ENCODE results near the gene RRM2. TPM values are rescaled to one million over a fixed set of nuclear protein-coding genes. Genes with fewer than 3 reads are reported as not detected.

Gene RRM2
- total RNA-seq, 1 donor from 2014 or later, result 58.2 TPM

DNA sequence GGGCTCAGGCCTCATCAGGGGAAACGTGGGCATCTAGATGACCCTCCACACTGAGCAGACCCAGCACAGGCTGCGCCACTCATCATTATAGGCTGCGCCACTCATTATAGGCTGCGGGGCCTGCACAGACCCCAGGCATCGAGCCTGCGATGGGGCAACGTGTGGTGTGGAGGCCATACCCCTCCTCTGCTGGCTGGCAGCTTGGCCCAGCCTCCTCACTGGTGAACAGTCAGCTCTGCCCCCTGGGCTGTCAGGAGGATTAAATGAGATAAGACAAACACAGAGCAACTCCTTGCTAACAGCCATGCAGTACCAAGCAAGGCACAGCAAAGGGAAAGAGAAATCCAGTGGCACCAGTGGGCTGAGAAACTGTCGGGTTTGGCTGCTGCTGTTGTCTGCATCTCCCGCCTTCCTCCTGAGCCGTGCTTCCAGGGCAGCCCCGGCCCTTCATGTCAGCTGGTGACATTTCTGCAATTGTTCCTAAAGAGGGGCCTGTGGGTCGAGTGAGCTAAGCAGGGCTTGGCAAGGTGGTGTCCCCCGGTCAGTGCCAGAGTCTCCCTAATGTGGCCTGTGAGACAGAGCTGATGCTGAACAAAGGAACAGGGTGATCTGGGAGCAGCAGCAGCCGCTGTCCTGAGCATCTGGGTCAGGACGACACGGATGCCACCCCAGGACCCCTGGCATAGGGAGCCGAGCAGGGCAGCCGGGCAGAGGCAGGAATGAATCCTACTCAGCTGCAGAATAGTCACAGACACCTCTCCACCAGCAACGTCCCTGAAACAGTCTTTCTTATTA, 48.7 kb downstream of the RRM2 start:
- DNase-seq (ENCODE audit: low read depth, low spot score), result no peak

DNA sequence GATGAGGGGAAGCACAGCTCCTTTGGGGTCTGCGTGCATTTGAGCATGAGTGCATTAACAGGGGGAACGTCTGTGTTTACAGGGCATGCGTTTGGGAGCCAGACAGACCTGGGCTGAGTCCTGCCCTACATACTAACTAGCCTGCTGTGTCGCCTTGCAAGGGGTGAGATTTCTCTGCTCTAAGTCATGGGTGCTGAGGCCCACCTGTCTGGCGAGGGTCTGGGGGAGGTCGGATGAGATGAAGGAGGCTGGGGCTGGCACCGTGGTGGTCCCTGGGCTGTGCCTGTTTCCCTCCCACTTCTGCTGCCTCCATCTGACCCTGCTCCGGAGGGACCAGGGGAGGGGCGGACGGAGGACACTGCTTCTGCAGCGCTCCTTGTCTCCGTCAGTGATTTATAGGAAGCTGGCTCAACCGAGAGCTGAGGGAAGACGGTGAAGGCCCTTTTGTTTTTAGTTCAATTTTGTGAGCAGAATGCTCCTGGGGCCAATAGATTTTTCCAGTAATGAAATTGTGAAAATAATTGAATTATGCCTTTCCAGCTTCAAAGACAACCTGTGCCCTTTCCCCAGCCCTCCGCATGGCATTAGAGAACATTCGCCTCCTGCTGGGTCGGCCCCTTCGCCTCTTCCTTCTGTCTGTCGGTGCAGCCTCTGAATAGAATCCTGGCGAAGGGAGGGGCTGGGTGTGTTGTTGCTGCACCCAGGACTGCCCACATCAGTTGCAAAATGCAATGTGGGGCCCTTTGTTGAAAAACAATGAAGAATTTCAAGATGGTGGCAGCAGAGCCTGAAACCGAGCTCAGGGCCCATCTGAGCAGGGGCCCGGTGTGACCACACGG, 49.7 kb downstream of the RRM2 start:
- no peak for DNase-seq (ENCODE audit: low read depth, low spot score)

DNA sequence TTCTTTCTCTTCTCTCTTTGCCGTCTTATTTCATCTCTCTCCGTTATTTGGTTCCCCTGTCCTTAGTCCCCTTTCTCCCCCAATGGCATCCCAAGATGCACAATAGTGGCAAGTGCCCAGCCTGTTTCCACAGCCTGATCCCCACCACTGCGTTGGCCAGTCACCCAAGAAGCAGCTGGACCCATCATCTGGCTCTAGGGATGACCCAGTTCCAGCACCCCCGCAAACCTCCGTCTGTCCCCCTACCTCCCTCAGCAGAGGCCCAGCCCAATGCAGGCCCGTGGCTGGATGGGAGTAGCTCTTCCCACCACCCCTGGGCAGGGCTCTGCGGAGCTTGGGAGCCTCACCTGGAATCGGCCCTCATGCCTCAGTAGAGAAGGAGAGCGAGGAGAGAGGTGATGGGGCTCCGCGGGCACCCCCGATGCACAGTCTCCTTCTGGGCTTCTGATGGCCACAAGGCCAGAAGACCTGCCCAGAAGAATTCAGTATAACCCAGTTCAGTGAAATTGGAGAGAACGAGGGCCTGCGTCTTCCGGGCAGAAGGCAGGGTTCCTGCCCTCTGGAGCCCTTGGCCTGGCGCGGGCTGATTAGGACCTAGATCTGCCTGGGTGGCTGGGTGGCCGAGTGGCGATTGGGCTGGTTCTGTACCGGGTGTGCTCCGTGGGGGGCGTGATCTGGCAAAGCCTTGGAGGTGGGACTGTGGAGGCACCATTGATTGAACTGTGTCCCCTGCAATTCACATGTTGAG, 50.9 kb downstream of the RRM2 start:
- no peak for DNase-seq (ENCODE audit: low read depth, low spot score)

DNA sequence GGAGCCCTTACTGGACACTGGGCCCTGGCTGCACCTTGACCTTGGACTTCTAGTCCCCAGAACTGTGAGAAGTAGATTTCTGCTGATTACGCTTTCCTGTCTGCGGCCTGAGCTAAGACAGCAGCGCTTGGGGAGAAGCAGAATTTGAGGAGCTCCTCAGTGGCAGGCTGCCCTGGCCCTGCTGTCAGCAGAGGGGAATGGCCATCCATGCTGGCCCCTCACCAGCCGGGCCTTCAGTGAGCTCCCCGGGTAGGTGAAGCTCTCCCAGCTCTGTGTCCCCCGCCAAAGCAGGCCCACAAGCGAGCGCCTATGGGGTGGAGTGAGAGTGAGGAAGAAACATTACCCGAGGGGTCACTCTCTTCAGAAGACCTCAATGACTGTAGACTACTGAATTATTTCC, 51.6 kb downstream of the RRM2 start:
- DNase-seq (ENCODE audit: low read depth, low spot score), result no peak

DNA sequence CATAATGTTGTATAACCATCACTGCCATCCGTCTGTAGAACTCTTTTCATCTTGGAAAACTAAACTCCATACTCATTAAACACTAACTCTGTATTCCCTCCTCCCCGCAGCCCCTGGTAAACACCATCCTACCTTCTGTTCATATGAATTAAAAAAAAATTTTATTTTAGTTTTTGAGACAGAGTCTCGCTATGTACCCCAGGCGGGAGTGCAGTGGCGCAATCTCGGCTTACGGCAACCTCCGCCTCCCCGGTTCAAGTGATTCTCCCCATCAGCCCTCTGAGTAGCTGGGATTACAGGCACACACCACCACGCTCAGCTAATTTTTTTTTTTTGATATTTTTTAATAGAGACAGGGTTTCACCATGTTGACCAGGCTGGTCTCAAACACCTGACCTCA, 52.9 kb downstream of the RRM2 start:
- DNase-seq (ENCODE audit: low read depth, low spot score), result no peak

DNA sequence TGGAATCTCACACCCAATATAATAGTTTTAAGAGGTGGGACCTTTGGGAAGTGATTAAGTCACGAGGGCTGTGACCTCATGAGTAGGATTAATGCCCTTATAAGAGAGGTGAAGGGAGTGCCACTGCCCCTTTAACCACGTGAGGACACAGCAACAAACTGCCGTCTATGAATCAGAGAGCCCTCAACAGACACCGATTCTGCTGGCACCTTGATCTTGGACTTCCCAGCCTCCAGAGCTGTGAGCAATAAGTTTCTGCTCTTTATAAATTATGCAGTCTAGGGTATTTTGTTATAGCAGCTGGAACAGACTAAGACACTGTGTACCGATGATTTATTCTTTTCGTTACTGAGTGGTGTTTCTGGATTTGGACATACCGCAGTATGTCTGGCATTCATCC, 56.2 kb downstream of the RRM2 start:
- no peak for DNase-seq (ENCODE audit: low read depth, low spot score)

DNA sequence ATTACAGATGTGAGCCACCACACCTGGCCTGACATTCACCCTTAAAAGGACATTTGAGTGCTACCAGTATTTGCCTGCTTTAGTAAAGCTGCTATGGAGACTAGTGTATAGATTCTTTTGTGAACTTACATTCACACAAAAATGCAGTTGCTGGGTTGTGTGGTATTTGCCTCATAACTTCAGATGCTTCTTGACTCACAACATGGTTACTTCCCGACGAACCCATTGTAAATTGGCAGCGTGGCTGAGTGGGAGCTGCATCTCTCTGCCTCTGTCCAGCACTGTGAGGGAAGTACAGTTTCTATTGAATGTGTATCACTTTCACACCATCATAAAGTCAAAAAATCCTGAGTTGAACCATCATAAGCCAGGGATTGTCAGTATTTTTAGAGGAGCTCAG, 56.9 kb downstream of the RRM2 start:
- DNase-seq (ENCODE audit: low read depth, low spot score), result no peak

DNA sequence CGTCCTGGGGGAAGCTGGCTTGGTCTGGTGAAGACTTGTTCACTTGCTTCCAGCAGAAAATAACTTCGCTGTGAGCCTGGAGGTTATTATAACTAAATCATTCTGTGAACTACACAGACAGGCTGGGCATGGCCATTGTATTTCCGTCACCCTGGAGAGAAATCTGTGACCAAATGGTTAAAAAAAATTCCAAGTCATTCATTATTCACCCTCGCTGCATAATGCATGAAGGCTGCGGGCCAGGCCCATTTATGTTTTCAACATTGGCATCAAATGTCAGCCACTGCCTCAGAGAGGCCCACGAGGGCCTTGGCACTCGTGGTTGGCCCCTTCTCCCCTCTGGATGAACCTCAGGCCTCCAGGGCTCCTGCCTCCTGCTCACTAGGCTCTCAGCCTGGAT, 57.7 kb downstream of the RRM2 start:
- DNase-seq (ENCODE audit: low read depth, low spot score), result no peak

Other genes starting within 250 kb of the RRM2 start
- gene GRHL1, start 171.0 kb upstream of the RRM2 start, total RNA-seq, result 0.53 and 1.2 TPM in 2 replicates
- 5.3 and 5.4 TPM in 2 replicates for gene KLF11, start 79.2 kb upstream of the RRM2 start, total RNA-seq
- gene CYS1, start 42.3 kb upstream of the RRM2 start, total RNA-seq, result 0.04 and 0.07 TPM in 2 replicates
- gene HPCAL1, start 180.2 kb downstream of the RRM2 start, total RNA-seq, result 69.1 and 105 TPM in 2 replicates